GM21529 (cell line): Measurements from ENCODE around the gene TBX15.

Experiments used
- ATAC-seq: cut with Tn5 transposase; IDR thresholded peaks from one replicate; pipeline ENCODE4 v1.9.1; 2021; ENCODE audit not compliant: unreplicated experiment

TBX15 gene

DNA sequence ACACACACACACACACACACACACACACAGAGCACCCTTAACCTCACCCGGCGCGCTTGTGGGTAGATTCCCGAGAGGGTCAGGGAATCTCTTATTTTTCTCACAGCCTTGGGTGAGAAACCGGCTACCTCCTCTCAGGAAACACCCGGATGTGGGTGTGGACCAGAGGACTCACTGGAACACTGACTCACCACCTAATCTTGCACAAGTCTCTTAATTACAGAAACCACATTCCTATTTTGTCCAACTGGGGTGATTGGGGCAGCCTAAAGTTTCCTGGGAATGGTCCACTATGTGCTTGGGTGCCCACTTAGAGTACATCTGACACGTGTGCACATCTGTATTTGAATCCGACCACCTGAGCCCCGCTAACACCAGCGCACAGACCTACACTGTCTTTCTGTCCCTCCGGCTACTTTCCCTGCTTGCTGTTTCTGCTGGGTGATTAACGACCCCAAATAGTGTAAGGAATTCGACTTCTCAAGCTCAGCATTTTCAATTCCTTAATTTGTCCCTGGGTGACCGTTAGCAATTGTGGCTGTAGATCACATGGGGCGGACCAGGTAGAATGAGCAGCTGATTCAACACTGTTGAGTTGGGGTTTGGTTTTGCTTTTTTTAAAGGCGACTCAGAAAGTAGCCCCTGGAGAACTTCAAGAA, 14.0 kb upstream of the TBX15 start:
- no peak for ATAC-seq

DNA sequence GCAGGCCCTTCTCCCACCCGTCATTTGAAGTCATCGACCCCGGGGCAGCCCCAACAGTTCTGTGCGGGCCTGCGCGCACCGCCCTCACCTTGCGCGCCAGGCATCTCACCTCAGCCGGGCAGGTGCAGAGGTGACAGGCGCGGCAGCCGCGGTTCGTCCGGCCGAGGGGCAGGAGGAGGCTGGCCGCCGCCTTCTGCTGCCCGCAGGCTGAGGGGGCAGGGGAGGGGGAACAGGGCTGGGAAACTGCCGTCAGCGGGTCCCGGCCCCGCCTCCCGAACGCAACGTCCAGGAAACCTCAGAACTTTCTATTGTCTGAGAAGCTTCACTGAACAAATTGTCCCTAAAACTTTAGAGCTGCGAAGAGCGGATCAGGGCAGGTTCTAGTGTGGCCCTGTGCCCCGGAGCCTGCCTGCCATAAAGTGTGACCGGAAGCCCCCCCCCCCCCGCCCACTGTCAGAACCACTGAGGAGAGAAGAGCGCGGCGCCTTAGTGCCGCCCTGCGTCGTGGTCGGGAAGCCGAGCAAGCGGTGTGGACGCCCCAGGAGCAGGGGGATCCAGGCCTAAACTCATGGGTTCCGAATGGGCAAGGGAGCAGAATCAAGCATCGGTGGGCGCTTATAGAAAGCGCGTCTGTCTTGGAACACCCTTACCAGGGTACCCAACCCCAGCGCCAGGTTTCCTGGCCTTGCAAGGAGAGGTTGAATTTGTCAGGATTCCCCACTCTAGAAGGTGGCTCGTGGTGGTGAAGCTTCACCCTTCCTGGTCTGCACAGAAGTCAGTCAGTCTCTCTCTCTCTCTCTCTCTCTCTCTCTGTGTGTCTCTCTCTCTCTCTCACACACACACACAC, 13.3 kb upstream of the TBX15 start:
- ATAC-seq: no peak

GRCh38 chr1:119000371-119001180, 12.4 kb upstream of the TBX15 start:
- ATAC-seq: no peak

DNA sequence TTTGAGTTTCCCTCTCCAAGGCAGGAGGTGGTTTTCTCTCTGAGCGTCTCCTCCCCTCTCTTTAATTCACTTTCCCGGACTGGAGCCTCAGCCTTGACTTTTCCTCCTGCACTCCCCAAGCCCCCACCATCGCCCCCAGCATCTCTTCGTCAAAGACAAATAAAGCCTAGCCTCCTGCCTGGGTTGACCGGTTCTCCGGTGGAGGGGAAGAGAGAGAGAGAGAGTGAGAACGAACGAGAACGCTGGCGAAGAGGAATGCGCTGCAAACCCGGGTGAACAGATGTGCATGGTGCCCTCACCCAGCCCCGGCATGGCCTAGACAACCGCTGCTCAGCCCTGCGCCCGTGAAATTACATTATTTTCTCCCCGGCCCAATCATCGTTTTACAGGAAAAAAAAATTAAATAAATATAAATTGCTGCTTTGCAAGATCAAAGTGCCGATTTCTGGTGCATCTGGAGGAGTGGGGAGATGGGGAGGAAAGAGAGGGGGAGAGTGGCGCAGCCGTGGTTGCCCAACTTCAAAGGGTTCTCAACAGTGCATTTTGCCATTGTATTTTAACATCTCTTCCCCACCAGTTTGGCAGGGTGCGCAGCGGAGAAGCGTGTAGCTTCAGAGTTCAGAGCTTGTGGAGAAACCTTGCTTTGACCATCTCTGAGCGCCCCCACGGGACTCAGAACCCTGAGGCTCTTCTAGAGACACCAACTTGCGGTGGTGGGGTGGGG, 11.4 kb upstream of the TBX15 start:
- ATAC-seq: no peak

GRCh38 chr1:118998171-118998570, 10.0 kb upstream of the TBX15 start:
- ATAC-seq: no peak

DNA sequence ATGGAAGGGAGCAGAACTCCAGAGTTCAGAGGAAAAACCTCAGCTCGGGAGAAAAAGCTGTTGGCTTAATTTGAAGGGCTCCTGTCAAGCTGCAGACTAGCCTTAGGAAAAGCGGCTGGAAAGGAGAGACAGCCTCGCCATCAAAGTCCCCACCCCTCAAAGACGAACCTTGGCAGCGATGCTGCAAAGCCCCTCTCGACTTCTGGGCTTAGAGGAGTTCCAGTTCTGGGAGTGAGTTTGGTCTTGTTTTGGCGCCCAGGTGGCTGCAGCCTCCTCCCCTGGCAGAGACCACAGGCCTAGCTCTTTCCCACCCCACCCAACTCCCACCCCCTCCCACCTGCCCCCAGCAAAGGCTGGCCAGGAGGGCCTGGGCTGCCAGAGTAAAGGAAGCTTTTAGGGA, 9.1 kb upstream of the TBX15 start:
- ATAC-seq: no peak

DNA sequence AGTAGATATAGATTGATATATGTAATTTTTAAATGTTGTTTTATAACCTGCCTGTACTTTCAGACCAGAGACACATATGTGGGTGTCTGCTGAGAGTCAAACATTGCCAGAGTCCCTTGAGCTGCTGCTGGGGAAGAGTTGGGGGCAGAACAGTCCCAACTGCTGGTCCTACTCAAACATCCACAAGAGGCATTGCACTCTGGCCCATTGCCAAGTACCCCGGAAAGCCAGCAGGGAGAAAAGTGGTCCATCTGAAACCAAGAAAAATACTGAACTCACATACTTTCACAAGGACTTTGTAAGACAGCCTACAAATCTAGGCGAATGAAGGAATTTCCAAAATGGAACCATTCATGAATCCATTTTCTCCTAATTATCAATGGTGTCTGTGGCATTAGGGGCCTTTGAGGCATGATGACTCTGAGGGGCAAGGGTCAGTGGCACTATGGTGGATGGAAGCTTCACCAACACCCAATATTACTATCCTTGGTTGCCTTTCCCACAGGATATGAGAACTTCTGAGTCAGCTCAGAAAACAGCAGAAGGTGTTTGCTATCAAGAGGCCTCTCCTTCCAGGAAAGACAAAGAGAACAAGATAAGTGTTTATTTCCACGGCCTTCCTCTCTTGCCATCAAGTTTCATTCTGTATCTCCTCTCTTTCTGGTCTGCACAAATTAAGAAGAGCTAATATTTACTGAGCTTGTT, 7.3 kb upstream of the TBX15 start:
- ATAC-seq: no peak

DNA sequence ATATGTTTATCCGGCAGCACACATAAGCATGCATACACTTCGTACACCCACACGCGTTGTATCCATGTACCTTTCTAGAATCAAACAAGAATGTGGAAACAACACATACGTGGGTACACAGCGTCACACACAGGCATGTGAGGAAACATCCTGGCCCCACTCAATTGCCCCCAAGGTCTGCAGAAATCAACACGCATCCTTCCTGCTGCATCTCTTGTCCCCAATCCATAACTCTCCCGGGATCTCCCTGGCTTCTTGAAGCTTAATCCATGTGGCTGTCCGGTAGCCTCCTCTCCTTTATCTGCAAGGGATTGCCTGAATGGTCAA, 5.5 kb upstream of the TBX15 start:
- ATAC-seq: no peak

DNA sequence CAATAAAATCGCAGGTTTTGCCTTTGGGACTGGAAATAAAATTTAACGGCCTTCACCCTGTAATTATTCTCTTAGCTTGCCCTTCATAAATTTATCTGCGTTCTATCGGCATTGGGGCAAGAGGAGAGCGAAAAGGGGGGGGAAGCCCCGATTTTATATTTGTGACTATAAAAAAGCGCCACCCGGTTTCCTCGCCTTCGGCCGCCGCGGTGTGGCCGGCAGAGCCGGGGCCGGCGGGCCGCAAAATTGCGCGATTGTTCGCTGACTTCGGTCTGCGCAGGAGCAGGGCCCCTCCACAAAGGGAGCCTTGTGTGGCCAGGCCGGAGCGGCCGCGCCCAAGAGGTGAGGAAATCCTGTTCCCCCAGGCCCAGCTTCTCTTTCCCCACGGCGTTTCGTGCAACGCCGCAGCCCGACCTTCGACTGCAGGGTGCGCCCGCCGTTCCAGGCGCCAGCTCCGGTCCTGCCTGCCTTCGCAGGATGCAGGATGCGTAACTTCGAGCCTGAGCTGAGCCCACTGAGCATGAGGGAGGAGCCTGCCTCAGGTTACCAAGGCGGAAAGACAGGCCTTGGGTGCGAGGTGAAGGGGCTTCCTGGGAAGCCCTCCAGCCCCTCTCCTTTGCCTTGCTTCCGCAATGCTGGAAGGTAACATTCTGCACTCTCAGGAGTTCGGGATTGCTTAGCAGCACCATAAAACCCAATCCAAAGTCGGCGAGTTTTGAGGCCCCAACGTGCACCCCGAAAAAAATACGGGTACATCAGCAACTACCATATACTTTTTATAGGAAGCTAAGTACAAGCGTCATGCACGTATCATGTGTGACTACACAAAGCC, 4.9 kb upstream of the TBX15 start:
- no peak for ATAC-seq

GRCh38 chr1:118992237-118992825, 4.2 kb upstream of the TBX15 start:
- ATAC-seq: no peak

DNA sequence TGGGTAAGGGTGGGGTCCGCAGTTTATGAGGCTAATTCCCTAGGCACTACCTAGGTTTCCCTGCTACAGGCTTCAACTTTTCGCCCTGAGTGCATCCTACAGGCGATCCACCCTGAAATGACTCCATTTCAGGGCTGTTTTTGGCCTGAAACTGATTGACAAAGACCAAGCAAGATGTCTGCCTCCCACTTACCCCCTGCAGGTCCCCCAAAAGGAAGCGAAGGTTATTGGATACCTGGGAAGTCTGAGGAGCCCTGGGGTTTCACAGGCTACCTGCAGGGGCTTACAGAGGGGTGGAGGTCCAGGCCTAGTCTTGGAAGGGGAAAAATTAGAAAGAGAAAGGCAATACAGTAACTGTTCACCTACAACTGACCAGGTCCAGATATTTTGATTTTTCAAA, 3.3 kb upstream of the TBX15 start:
- ATAC-seq: no peak

GRCh38 chr1:118990513-118991152, 2.5 kb upstream of the TBX15 start:
- ATAC-seq: no peak

DNA sequence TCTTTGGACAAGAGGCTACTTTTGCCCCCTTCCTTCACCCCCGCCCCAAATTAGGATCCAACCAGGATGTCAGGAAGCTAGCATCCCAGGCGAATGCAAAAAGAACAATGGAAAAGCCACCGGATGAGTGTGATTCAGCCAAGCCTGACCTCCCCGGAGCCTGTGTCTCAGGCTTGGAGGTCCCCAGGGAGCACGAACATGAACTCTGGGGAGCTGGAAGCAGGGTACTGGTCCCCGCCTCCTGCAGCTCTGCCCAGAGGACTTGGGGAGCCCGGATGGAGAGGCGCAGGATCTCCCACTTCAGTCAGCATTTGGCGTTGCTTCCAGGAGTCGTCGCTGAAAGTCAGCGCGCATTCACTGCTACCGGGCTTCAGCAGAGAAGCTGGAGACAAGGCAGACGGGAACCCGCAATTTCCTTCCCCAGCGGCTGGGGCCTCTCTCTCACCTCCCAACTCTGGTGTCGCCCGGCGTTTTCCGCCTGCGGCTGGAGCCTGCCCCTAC, 1.8 kb upstream of the TBX15 start:
- no peak for ATAC-seq

DNA sequence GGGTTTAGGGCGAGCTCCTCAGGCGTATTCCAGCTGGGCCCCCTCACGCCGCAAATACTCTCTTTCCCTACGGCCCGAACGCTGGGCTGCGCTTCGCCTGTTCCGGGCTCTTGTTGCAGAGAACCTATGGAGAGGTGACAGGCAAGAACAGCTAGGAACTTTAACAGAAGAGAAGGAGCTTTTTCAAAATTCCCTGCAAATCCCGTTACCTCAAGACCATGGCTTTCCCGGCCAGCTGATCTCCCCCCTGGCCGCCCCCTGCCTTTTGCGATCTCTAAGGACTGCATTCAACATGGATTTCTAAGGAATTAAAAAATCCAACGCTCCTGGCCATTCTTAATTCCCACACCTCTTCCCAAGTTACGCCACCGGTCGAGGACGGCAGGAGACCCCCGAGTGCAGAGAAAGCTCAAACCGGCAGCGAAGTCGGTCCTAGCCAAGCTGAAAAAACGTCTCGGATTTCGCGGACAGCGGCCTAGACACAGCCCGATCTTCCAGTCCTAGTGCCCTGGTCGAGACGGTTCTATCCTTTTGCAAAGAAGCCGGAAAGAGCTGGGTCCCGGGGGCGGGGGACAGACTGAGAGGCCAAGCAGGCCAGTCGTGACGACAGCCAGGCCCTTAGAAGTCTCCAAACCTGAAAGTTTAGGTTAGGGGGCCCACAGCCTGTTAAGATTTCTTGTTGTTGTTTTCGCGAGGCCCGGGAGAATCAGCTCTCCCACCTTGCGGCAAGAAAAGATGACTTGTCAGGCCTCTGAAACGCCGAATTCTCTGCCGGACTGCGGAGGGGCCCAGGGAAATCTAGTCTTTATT, 1.1 kb upstream of the TBX15 start:
- no peak for ATAC-seq

GRCh38 chr1:118987468-118988185, 516 bp downstream of the TBX15 start:
- no peak for ATAC-seq

- no peak for ATAC-seq
Measured at GRCh38 chr1:118986555-118987467, 1.3 kb downstream of the TBX15 start.
